Stimulated activated CD4-positive, alpha-beta T cell treated with anti-CD3 and anti-CD28 coated beads, Interleukin-4, amount 100 ng/mL, for 24 hours (primary cell): ENCODE measurements around the gene CTNNA3.

ENCODE experiments used
- DNase-seq: peaks from one replicate; pipeline ENCODE4 v3.0.0-alpha.2; 2020

CTNNA3 gene

GRCh38 chr10:66246177-66246576 lies 1449.8 kb downstream of the CTNNA3 start:
- DNase-seq, result no peak

- DNase-seq, result no peak
Measured at GRCh38 chr10:66244953-66245352, 1451.0 kb downstream of the CTNNA3 start.

GRCh38 chr10:66242885-66243284 lies 1453.1 kb downstream of the CTNNA3 start:
- no peak for DNase-seq

- DNase-seq, result no peak
Measured at GRCh38 chr10:66239062-66239461, 1456.9 kb downstream of the CTNNA3 start.

GRCh38 chr10:66238343-66238742 lies 1457.7 kb downstream of the CTNNA3 start:
- DNase-seq, result no peak

GRCh38 chr10:66234872-66235271 lies 1461.1 kb downstream of the CTNNA3 start:
- DNase-seq, result no peak

GRCh38 chr10:66228887-66229286 lies 1467.1 kb downstream of the CTNNA3 start:
- no peak for DNase-seq

GRCh38 chr10:66223656-66224055 lies 1472.3 kb downstream of the CTNNA3 start:
- DNase-seq, result no peak

GRCh38 chr10:66222462-66223046 lies 1473.4 kb downstream of the CTNNA3 start:
- DNase-seq, result no peak

GRCh38 chr10:66218981-66219587 lies 1476.9 kb downstream of the CTNNA3 start:
- no peak for DNase-seq

GRCh38 chr10:66218289-66218688 lies 1477.7 kb downstream of the CTNNA3 start:
- no peak for DNase-seq

GRCh38 chr10:66215920-66216319 lies 1480.1 kb downstream of the CTNNA3 start:
- DNase-seq, result no peak

- no peak for DNase-seq
Measured at GRCh38 chr10:66214721-66215404, 1481.1 kb downstream of the CTNNA3 start.

GRCh38 chr10:66209025-66209424 lies 1487.0 kb downstream of the CTNNA3 start:
- DNase-seq, result no peak

GRCh38 chr10:66204838-66205237 lies 1491.2 kb downstream of the CTNNA3 start:
- DNase-seq, result no peak

GRCh38 chr10:66202101-66202500 lies 1493.9 kb downstream of the CTNNA3 start:
- DNase-seq, result no peak

GRCh38 chr10:66192162-66192831 lies 1503.7 kb downstream of the CTNNA3 start:
- DNase-seq, result no peak

- no peak for DNase-seq
Measured at GRCh38 chr10:66190413-66190812, 1505.6 kb downstream of the CTNNA3 start.

- DNase-seq, result no peak
Measured at GRCh38 chr10:66189271-66189670, 1506.7 kb downstream of the CTNNA3 start.

- no peak for DNase-seq
Measured at GRCh38 chr10:66187053-66187733, 1508.8 kb downstream of the CTNNA3 start.

GRCh38 chr10:66183028-66183427 lies 1513.0 kb downstream of the CTNNA3 start:
- no peak for DNase-seq

- peak; percentile 18 for DNase-seq
Measured at GRCh38 chr10:66180581-66181318, 1515.2 kb downstream of the CTNNA3 start.

GRCh38 chr10:66180021-66180420 lies 1516.0 kb downstream of the CTNNA3 start:
- DNase-seq, result no peak
